ENCODE measurements around the gene GLDN.

GLDN gene

DNA sequence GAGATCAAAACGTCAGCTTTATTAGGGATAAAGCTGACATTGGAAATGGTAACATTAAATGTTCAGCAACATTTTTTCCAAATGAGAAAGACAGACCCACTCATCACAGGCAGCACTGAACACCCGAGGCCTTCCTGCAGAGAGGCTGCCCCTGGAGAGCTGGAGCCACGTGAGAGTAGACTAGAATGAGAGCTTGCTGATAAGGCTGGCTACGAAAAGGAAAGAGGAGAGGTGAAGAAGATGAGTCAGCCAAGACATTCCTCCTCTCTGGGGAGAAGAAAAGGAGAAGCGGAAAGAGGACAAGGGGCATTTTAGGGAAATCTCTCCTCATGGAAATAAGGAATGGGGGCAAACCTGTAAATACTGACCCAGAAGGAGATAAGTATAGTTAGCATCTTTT lies 10.3 kb upstream of the GLDN start:
- in situ Hi-C loops (cut with MboI; ENCODE audit: low sequenced_read_pairs, unreplicated experiment) = no loop called here
- TF ChIP-seq, protein P1, sequence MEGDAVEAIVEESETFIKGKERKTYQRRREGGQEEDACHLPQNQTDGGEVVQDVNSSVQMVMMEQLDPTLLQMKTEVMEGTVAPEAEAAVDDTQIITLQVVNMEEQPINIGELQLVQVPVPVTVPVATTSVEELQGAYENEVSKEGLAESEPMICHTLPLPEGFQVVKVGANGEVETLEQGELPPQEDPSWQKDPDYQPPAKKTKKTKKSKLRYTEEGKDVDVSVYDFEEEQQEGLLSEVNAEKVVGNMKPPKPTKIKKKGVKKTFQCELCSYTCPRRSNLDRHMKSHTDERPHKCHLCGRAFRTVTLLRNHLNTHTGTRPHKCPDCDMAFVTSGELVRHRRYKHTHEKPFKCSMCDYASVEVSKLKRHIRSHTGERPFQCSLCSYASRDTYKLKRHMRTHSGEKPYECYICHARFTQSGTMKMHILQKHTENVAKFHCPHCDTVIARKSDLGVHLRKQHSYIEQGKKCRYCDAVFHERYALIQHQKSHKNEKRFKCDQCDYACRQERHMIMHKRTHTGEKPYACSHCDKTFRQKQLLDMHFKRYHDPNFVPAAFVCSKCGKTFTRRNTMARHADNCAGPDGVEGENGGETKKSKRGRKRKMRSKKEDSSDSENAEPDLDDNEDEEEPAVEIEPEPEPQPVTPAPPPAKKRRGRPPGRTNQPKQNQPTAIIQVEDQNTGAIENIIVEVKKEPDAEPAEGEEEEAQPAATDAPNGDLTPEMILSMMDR (IDR thresholded peaks at IDR 0.05; ENCODE audit: borderline replicate concordance, control extremely low read depth, extremely low read depth, insufficient read depth, missing control alignments) = no peak
- DNase-seq (ENCODE audit: low spot score) = no peak

DNA sequence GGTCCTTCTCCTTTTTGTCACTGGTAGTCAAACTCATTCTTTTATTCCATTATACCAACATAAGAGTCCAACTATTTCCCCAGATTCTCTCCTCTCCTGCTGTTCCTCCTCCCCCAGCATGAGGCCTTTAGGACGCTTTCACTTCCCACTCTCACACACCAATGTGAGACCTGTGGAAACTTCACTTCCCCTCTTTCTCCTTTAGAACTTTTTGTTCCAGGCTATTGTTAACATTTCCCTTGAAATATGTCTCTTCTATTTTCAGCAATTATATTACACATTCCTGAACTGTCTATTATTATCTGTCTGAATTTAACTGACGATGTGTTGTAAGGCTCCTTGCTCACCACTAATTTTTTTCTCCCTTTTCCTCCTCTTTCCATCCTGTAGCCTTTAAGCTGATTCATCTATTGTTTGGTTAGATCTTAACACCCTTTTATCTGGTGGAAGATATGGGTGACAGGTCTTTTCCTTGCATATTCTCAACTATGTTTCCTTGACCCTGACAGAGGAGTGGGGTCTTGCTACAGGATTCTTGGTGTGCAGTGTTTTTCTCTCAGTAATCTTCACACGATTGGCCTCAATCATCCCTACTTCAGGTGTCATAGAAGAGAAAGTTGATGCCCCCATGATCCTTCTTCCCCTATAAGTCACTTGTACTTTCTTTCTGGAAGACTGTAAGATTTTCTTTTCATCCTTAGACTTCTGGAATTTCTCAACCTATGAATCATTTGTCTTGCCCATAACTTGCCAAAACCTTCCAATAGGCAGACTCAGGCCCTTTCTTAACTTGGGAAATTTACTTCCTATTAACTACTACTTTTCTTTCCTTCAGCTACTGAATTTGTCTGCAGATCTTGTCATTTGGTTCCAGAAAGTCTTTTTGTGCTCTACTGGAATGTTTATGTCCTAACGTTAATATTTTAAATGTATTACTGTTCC lies 9.0 kb upstream of the GLDN start:
- no peak for DNase-seq (ENCODE audit: low spot score)
- TF ChIP-seq, protein P1 (IDR thresholded peaks at IDR 0.05; ENCODE audit: borderline replicate concordance, control extremely low read depth, extremely low read depth, insufficient read depth, missing control alignments) = no peak
- in situ Hi-C loops (cut with MboI; ENCODE audit: low sequenced_read_pairs, unreplicated experiment) = no loop called here

DNA sequence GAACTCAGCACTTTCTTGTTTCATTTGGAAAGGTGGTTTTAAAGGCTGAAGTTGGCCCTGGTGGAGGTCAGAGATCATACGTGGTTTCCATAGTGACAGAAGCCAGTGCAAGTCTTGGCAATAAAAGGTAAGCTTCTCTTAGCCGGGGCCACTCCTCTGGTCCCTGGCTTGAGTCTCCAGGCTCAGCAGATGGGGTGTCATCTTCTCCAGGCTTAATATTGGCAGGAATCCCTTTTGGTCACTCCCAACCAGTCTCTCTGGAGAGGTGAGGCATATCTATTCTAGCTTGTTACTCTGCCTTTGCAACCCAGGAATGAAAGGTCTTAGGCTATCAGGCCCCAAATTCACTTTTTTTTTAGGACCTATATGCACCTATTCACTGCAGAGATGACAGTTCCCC lies 7.9 kb upstream of the GLDN start:
- TF ChIP-seq, protein P1 (IDR thresholded peaks at IDR 0.05; ENCODE audit: borderline replicate concordance, control extremely low read depth, extremely low read depth, insufficient read depth, missing control alignments) = no peak
- in situ Hi-C loops (cut with MboI; ENCODE audit: low sequenced_read_pairs, unreplicated experiment) = no loop called here
- no peak for DNase-seq (ENCODE audit: low spot score)

DNA sequence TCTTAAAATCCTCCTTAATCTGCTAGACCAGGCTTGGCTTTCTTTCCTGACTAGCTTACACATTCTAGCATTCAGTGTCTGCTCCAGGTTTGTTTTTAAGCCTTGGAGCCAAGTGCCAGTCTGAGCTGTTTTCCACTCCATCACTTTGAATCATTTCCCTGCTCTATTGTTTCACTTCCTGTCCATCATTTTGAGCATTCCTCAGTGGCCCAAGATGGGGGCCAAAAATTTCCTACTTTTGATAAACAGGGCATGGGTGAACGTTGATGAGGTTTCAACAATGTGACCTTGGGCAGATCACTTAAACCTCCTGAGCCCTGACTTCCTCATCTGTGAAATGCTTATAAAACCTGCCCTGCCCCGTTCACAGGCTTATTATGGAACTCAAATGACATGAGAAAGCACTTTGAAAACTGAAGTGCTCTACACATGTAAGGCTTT lies 7.4 kb upstream of the GLDN start:
- TF ChIP-seq, protein P1 (IDR thresholded peaks at IDR 0.05; ENCODE audit: borderline replicate concordance, control extremely low read depth, extremely low read depth, insufficient read depth, missing control alignments) = no peak
- no peak for DNase-seq (ENCODE audit: low spot score)
- in situ Hi-C loops (cut with MboI; ENCODE audit: low sequenced_read_pairs, unreplicated experiment) = no loop called here

DNA sequence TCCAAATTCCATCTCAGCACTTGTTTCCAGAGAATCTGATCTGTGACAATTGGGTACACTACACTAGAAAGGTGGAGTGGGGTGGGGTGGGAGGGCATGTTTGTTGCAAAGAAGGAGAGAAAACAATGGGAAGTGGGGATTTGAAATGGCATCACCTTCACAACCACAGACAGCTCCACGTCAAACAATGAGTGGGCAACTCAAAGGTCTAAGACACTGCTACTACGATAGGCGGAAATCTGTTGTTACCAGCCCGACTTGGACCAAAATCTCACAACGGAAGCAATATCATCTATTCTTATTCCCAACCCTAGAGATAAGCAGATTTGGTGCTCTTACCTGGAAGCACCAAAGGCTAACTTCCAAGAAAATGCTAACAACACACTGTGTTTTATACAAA lies 6.4 kb upstream of the GLDN start:
- TF ChIP-seq, protein P1 (IDR thresholded peaks at IDR 0.05; ENCODE audit: borderline replicate concordance, control extremely low read depth, extremely low read depth, insufficient read depth, missing control alignments) = no peak

DNA sequence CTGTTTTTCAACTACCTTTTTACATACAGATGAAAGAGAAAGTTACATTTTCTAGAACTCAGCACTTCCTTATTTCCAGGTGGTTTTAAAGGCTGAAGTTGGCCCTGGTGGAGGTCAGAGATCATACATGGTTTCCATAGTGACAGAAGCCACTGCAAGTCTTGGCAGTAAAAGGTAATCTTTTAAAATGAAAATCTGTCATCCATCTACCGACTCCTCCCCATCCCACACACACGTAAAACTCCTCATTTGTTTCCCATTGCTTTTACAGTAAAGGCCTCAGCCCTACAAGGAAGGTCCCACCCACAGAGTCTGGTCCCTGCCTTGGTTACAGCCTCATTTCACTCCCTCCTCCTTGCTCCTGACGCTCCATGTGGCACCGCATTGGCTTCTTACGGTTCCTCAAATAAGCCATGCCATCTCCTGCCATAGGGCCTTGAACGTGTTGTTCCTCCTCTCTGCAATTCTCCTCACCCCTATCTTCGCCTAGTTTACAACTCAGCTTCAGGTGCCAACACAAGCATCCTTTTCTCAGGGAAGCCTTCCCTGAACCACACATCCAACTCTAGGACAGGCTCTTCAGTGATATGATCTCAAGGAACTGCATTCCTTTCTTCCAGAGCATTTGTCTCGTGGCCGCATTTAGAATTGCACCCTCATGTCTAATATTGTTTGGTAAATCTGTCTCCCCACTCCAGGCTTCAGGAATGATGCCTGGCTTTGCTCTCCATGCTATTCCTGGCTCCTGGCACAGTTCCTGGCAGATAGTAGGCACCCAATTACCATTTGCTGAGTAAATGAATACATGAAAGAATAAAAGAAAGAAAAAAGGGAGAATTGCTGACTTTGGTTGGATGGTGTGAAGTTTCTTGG lies 5.7 kb upstream of the GLDN start:
- in situ Hi-C loops (cut with MboI; ENCODE audit: low sequenced_read_pairs, unreplicated experiment) = no loop called here
- DNase-seq (ENCODE audit: low spot score) = peak; percentile 53
- TF ChIP-seq, protein P1 (IDR thresholded peaks at IDR 0.05; ENCODE audit: borderline replicate concordance, control extremely low read depth, extremely low read depth, insufficient read depth, missing control alignments) = no peak

More for the DNA sequence above, 6.4 kb upstream of the GLDN start:
- no peak for DNase-seq (ENCODE audit: low spot score)
- in situ Hi-C loops (cut with MboI; ENCODE audit: low sequenced_read_pairs, unreplicated experiment) = no loop called here
